ENCODE measurements around the gene BAD.

DNA sequence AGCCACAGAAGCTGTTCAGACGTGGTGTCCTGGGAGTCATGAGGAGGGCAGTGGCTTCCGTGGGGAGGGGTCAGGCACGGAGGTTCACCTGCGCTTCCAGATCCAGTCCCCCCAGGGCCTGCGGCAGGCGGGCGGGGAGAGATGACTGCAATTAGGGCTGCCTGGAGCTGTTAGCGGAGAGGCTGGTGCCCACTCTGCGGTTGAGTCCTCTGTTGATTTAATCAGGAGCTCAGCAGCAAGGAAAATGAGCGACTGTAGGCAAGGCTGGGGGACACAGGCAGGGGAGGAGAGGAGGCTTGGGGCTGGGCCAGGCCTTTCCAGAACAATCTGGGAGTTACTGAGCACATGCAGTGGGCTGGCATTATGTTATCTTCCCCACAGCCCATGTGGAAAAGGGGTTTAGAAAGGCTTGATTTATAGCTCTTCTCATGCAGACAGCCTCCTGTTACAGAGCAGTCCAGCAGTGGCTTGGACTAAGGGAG lies 20.1 kb downstream of the BAD start:
- TF ChIP-seq POLR2A (IDR thresholded peaks at IDR 0.05) (no peak), POLR2AphosphoS5 (IDR thresholded peaks at IDR 0.05; ENCODE audit: insufficient read depth in 1 of 2, low read depth in 1 of 2) (no peak)
- TF ChIP-seq, protein P1, sequence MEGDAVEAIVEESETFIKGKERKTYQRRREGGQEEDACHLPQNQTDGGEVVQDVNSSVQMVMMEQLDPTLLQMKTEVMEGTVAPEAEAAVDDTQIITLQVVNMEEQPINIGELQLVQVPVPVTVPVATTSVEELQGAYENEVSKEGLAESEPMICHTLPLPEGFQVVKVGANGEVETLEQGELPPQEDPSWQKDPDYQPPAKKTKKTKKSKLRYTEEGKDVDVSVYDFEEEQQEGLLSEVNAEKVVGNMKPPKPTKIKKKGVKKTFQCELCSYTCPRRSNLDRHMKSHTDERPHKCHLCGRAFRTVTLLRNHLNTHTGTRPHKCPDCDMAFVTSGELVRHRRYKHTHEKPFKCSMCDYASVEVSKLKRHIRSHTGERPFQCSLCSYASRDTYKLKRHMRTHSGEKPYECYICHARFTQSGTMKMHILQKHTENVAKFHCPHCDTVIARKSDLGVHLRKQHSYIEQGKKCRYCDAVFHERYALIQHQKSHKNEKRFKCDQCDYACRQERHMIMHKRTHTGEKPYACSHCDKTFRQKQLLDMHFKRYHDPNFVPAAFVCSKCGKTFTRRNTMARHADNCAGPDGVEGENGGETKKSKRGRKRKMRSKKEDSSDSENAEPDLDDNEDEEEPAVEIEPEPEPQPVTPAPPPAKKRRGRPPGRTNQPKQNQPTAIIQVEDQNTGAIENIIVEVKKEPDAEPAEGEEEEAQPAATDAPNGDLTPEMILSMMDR (IDR thresholded peaks at IDR 0.05): no peak
